ENCODE data around the gene CCSER1.
"Not testable (repeated sequence)": the region's sequence is repeated elsewhere in the genome, so short reads cannot be mapped to it uniquely, and the experiment has no call there.

The CCSER1 gene

DNA sequence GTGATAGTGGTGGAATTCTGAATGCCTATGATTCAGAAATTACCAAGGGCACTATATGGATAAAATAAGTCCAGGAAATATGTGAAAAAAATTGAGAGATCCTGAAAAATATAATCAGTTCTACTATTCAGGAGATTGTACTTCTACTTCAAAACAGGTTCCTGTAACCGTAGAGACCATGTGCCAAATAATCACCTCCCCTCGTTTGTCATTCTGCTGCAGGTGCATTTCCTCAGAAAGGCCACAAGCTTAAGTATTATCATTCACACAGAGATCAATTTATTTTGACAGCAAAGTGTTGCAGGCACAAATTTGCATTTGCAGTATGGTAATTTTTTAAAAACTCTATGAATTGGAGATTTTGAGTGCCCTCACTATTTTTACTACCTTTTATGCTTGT, 1000.0 kb downstream of the CCSER1 start:
- Histone ChIP-seq H3K9me3 (no peaks in the 10 kb centered on the region), H3K27me3 (peaks cover 12% of the 10 kb centered on the region), H3K4me3 (ENCODE audit: low read depth, low read length) (no peak overlapping the region), H3K36me3 (no peaks in the 10 kb centered on the region), H3K4me1 (0 out of 2 replicates have a peak, but pooled peaks cover 2% of the 10 kb centered on the region)
- no peak for DNase-seq
- TF ChIP-seq, protein P1, sequence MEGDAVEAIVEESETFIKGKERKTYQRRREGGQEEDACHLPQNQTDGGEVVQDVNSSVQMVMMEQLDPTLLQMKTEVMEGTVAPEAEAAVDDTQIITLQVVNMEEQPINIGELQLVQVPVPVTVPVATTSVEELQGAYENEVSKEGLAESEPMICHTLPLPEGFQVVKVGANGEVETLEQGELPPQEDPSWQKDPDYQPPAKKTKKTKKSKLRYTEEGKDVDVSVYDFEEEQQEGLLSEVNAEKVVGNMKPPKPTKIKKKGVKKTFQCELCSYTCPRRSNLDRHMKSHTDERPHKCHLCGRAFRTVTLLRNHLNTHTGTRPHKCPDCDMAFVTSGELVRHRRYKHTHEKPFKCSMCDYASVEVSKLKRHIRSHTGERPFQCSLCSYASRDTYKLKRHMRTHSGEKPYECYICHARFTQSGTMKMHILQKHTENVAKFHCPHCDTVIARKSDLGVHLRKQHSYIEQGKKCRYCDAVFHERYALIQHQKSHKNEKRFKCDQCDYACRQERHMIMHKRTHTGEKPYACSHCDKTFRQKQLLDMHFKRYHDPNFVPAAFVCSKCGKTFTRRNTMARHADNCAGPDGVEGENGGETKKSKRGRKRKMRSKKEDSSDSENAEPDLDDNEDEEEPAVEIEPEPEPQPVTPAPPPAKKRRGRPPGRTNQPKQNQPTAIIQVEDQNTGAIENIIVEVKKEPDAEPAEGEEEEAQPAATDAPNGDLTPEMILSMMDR (IDR thresholded peaks at IDR 0.05; ENCODE audit: low read depth, low read length) = no peak

DNA sequence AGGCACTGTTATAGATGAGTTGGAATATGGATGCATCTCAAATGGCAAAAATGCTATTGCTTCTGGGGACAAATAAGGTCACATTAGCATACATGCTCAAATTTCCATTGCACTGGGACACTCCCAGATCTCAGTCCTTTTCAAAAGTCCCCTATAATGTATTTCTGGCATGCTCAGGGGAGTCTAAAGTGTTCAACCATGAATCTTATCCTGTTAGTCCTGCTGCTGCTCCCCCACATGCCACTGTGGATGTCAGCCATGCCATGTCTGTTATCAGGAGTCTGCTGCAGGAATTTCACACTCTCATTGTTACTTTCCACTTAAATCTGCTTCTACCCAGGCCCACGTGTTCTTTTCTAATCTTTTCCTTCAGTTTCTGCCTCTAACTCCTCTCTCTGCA, 1000.6 kb downstream of the CCSER1 start:
- no peak for DNase-seq
- Histone ChIP-seq H3K4me1 (0 out of 2 replicates have a peak, but pooled peaks cover 2% of the 10 kb centered on the region), H3K36me3 (no peaks in the 10 kb centered on the region), H3K9me3 (no peaks in the 10 kb centered on the region), H3K4me3 (ENCODE audit: low read depth, low read length) (no peak overlapping the region), H3K27me3 (peaks cover 9% of the 10 kb centered on the region)
- TF ChIP-seq, protein P1 (IDR thresholded peaks at IDR 0.05; ENCODE audit: low read depth, low read length) = no peak

DNA sequence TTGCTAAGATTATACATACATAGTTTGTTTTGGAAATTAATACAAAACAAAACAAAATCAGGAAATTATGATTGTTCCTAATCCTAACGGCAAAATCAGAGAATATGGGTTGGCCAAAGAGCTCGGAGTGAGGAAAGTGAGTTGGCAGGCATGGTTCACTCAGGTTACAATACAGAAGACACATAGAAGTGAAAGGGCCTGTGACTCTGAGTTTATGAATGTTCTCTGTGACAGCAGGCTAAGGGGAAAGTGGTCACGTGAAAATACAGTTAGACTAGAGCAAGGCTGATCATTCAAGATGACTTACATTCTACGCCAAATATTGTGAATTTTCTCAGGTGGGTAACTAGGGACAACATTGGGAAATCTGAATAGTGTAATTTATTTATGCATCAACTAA, 1001.3 kb downstream of the CCSER1 start:
- Histone ChIP-seq H3K9me3 (no peaks in the 10 kb centered on the region), H3K27me3 (peaks cover 9% of the 10 kb centered on the region), H3K4me1 (no peaks in the 10 kb centered on the region), H3K4me3 (ENCODE audit: low read depth, low read length) (no peak overlapping the region), H3K36me3 (no peaks in the 10 kb centered on the region)
- DNase-seq = no peak
- TF ChIP-seq, protein P1 (IDR thresholded peaks at IDR 0.05; ENCODE audit: low read depth, low read length) = no peak

DNA sequence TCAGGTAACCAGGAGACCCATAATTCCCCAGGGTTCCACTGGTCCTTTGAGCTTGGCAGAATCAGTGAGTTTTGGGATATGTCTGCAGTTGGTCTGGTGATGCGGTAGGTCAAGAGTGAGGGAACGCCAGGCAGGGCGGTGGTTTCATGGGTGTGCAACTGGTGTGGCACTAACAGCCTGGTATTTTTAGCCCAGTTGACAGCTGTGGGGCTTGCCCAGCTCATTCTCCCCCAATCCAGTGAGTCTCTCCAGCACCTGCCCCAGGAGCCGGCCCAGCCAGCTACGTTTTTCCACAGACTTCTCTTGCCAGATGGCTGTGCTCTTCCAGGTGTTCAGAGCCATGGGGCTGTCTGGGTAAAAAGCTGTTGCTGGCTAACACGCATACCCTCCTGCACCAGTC, 1019.9 kb downstream of the CCSER1 start:
- Histone ChIP-seq H3K4me3 (ENCODE audit: low read depth, low read length) (no peak overlapping the region), H3K4me1 (no peaks in the 10 kb centered on the region), H3K9me3 (no peaks in the 10 kb centered on the region), H3K27me3 (no peaks in the 10 kb centered on the region), H3K36me3 (no peaks in the 10 kb centered on the region)
- peak; percentile 4 for DNase-seq
- TF ChIP-seq, protein P1 (IDR thresholded peaks at IDR 0.05; ENCODE audit: low read depth, low read length) = no peak

DNA sequence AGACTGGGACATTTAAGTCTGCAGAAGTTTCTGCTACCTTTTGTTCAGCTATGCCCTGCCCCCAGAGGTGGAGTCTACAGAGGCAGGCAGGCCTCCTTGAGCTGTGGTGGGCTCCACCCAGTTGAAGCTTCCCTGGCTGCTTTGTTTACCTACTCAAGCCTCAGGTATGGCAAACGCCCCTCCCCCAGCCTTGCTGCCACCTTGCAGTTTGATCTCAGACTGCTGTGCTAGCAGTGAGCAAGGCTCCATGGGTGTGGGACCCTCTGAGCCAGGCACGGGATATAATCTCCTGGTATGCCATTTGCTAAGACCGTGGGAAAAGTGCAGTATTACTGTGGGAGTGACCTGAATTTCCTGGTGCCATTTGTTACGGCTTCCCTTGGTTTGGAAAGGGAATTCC, 1026.8 kb downstream of the CCSER1 start:
- H3K36me3 ChIP-seq = not testable (repeated sequence)

DNA sequence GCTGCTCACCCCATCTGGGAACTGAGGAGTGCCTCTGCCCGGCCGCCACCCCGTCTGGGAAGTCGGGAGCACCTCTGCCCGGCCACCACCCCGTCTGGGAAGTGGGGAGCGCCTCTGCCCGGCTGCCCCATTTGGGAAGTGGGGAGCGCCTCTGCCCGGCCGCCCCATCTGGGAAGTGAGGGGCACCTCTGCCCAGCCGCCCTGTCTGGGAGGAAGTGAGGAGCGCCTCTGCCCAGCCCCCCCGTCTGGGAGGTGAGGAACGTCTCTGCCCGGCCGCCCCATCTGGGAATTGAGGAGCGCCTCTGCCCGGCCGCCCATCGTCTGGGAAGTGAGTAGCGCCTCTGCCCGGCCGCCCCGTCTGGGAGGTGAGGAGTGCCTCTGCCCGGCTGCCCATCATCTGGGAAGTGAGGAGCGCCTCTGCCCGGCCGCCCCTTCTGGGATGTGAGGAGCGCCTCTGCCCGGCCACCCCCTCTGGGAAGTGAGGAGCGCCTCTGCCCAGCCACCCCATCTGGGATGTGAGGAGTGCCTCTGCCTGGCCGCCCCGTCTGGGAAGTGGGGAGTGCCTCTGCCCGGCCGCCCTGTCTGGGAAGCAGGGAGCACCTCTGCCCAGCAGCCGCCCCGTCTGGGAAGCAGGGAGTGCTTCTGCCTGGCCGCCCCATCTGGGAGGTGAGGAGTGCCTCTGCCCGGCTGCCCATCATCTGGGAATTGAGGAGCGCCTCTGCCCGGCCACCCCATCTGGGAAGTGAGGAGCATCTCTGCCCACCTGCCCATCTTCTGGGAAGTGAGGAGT, 1040.9 kb downstream of the CCSER1 start:
- not testable (repeated sequence) for H3K27me3 ChIP-seq; DNase-seq; H3K4me3 ChIP-seq (ENCODE audit: low read depth, low read length); H3K4me1 ChIP-seq; H3K36me3 ChIP-seq; H3K9me3 ChIP-seq

More for the DNA sequence above, 1026.8 kb downstream of the CCSER1 start:
- not testable (repeated sequence) for H3K9me3 ChIP-seq; DNase-seq; H3K4me1 ChIP-seq; H3K4me3 ChIP-seq (ENCODE audit: low read depth, low read length); H3K27me3 ChIP-seq

DNA sequence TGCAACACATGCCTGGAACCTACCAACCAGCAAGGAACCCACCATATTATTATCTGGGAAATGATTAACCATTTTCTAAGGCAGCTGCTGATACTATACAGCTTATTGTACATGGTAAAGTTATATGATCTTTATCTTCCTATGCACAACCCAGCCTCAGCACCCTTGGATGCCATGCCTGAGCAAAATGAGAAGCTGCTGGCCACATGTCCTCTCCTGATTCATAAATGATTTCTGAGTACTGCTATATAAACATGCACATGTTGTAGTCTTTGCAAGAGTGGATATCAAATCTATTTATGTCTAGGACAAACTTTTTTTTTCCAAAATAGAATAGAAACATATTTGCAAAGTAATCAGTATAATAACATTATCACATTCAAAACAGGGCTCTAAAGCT, 1043.6 kb downstream of the CCSER1 start:
- TF ChIP-seq, protein P1 (IDR thresholded peaks at IDR 0.05; ENCODE audit: low read depth, low read length) = no peak
- no peaks in the 10 kb centered on the region for H3K36me3 ChIP-seq
- H3K27me3 ChIP-seq = no peaks in the 10 kb centered on the region
- H3K4me3 ChIP-seq (ENCODE audit: low read depth, low read length) = no peak overlapping the region
- H3K9me3 ChIP-seq = no peaks in the 10 kb centered on the region
- DNase-seq = no peak
- no peaks in the 10 kb centered on the region for H3K4me1 ChIP-seq

Data from BE2C (cell line).